T-helper 1 cell treated with Interleukin-12 subunit alpha and Interleukin-12 subunit beta and Interleukin-4 antibody, amounts not matched to agents 30 ng/mL and 1 ng/mL, for 36 hours (primary cell): ENCODE results near the gene OBSCN. TPM values are rescaled to one million over a fixed set of nuclear protein-coding genes. Genes with fewer than 3 reads are reported as not detected.
"Not testable (repeated sequence)": the region's sequence is repeated elsewhere in the genome, so short reads cannot be mapped to it uniquely, and the experiment has no call there.

Experiments
- intact Hi-C: fragments of 100-400 bp; cut with micrococcal nuclease; formaldehyde crosslinking; loops from one replicate; pipeline ENCODE4 v1.15.1; 2024
- total RNA-seq: library from RNA; stranded (reverse); gene quantifications from 2 replicates; pipeline ENCODE4 v1.2.3, GENCODE V29; 2022

Gene OBSCN
- total RNA-seq, 1 donor from 2014 or later, result 15.4 TPM

GRCh38 chr1:228180959-228181644 is 26.7 kb upstream of the OBSCN start:
- intact Hi-C loops, result loop anchor here (1.0 kb wide), 1 partner anchor 50 kb away; no protein-coding TSS in a partner anchor

- intact Hi-C loops, result no loop called here
Measured at GRCh38 chr1:228181645-228182034, 26.2 kb upstream of the OBSCN start.

- intact Hi-C loops, result no loop called here
Measured at GRCh38 chr1:228182296-228183030, 25.4 kb upstream of the OBSCN start.

- intact Hi-C loops, result no loop called here
Measured at GRCh38 chr1:228184152-228184551, 23.7 kb upstream of the OBSCN start.

GRCh38 chr1:228185641-228185965 is 22.2 kb upstream of the OBSCN start:
- intact Hi-C loops, result no loop called here

- intact Hi-C loops, result not testable (repeated sequence)
Measured at GRCh38 chr1:228188249-228188648, 19.6 kb upstream of the OBSCN start.

- intact Hi-C loops, result no loop called here
Measured at GRCh38 chr1:228190182-228190581, 17.7 kb upstream of the OBSCN start.

- intact Hi-C loops, result no loop called here
Measured at GRCh38 chr1:228190778-228191177, 17.1 kb upstream of the OBSCN start.

GRCh38 chr1:228194436-228194835 is 13.4 kb upstream of the OBSCN start:
- intact Hi-C loops, result no loop called here

GRCh38 chr1:228194921-228195812 is 12.7 kb upstream of the OBSCN start:
- intact Hi-C loops, result no loop called here

GRCh38 chr1:228197555-228198147 is 10.2 kb upstream of the OBSCN start:
- intact Hi-C loops, result no loop called here

- intact Hi-C loops, result no loop called here
Measured at GRCh38 chr1:228198977-228199590, 8.8 kb upstream of the OBSCN start.

GRCh38 chr1:228204958-228205357 is 2.9 kb upstream of the OBSCN start:
- intact Hi-C loops, result no loop called here

- intact Hi-C loops, result no loop called here
Measured at GRCh38 chr1:228205526-228206436, 2.1 kb upstream of the OBSCN start.

GRCh38 chr1:228206582-228207351 is 1.1 kb upstream of the OBSCN start:
- intact Hi-C loops, result no loop called here

GRCh38 chr1:228207381-228207810 is 448 bp upstream of the OBSCN start:
- intact Hi-C loops, result no loop called here

GRCh38 chr1:228208831-228209551 is 1.1 kb downstream of the OBSCN start:
- intact Hi-C loops, result no loop called here

GRCh38 chr1:228209657-228210056 is 1.8 kb downstream of the OBSCN start:
- intact Hi-C loops, result no loop called here
